GM12874 (cell line): ENCODE measurements around the gene ZNF776.

Experiments used
- CTCF ChIP-seq: IDR thresholded peaks from 2 replicates; pipeline ENCODE4 v1.5.1; 2011; ENCODE audit warnings: low read depth, mild to moderate bottlenecking, control low read depth, low read length, moderate library complexity; ENCODE audit not compliant: insufficient read depth

Gene ZNF776

GRCh38 chr19:57757941-57758340 lies 11.3 kb downstream of the ZNF776 start:
- no peak for TF ChIP-seq CTCF

- no peak for TF ChIP-seq CTCF
Observed at GRCh38 chr19:57759096-57759495, 12.5 kb downstream of the ZNF776 start.

- TF ChIP-seq CTCF: no peak
Observed at GRCh38 chr19:57769345-57770131, 22.9 kb downstream of the ZNF776 start, which contains the start of gene ZNF586. Gene ZNF586 (plus strand): TSS chr19:57769676. CDS start chr19:57769843, 167 bp downstream.

- no peak for TF ChIP-seq CTCF
Observed at GRCh38 chr19:57771417-57771816, 24.8 kb downstream of the ZNF776 start.

- TF ChIP-seq CTCF: no peak
Observed at GRCh38 chr19:57773488-57773887, 26.9 kb downstream of the ZNF776 start.

- no peak for TF ChIP-seq CTCF
Observed at GRCh38 chr19:57776764-57777296, 30.2 kb downstream of the ZNF776 start.

GRCh38 chr19:57778336-57778735 lies 31.7 kb downstream of the ZNF776 start:
- TF ChIP-seq CTCF: no peak
